HepG2 (cell line): ENCODE measurements around the gene CNEP1R1. TPM values are rescaled to one million over a fixed set of nuclear protein-coding genes. Genes with fewer than 3 reads are reported as not detected.

Source experiments
- ATAC-seq: fragments of 200-7000 bp; cut with Tn5 transposase; 3 replicates; pipeline ENCODE4 v1.9.1; 2020; ENCODE audit warnings: mild to moderate bottlenecking, moderate library complexity
- BruUV-seq: library from RNA; stranded (reverse); fragments of 400-500 nt; replicated peaks from 2 replicates; lab custom pipeline; 2021; lab: Mats Ljungman, UMichigan
- CTCF ChIA-PET: fragments of 300-600 bp; formaldehyde crosslinking; extraction: SDS; loops from one replicate; lab custom pipeline; 2021; ENCODE audit warnings: low total read pairs, inconsistent platforms, low intra/inter-chr PET ratio; lab: Yijun Ruan, JAX
- POLR2A ChIA-PET: fragments of 350-600 bp; sonication (Branson Sonifier 250); formaldehyde crosslinking; loops from one replicate; lab custom pipeline; 2020; ENCODE audit warnings: antibody characterized with exemption, inconsistent platforms; lab: Yijun Ruan, JAX
- DNase-seq: peaks from one replicate; pipeline ENCODE4 v3.0.0-alpha.2; 2015; ENCODE audit warnings: low spot score
- FAIRE-seq: peaks from 3 replicates; lab custom pipeline; 2011; peaks lifted over from hg19 to GRCh38; lab: Jason Lieb, UNC
- H2AFZ ChIP-seq: one replicate; pipeline ENCODE4 v1.6.1; 2011; ENCODE audit warnings: low read length, inconsistent platforms
- H3K27ac ChIP-seq: fragments of 300-600 bp; 3 replicates; pipeline ENCODE4 v1.8.0; 2011; ENCODE audit warnings: mixed run types, mild to moderate bottlenecking, mixed read lengths, low read length, inconsistent platforms; ENCODE audit not compliant: insufficient read depth; ENCODE audit errors: extremely low read length
- H3K27me3 ChIP-seq, 2 experiments: fragments of 200-600 bp in 1 of 2; 2 replicates in 1 of 2; 3 replicates in 1 of 2; pipeline versions ENCODE4 v1.6.0 to v1.8.0; 2011; ENCODE audit warnings: low read length in 2 of 2, mild to moderate bottlenecking in 2 of 2, moderate library complexity in 2 of 2, inconsistent platforms in 1 of 2; ENCODE audit not compliant: insufficient read depth in 2 of 2, control insufficient read depth in 1 of 2
- H3K36me3 ChIP-seq, 2 experiments: fragments of 200-600 bp in 1 of 2; replicated peaks in 1 of 2; 2 replicates in 1 of 2; 3 replicates in 1 of 2; pipeline versions ENCODE4 v1.5.1 to v1.8.0; 2011; ENCODE audit warnings: low read length in 2 of 2, inconsistent platforms in 1 of 2; ENCODE audit not compliant: insufficient read depth in 2 of 2, control insufficient read depth in 1 of 2
- H3K4me1 ChIP-seq: 2 replicates; pipeline ENCODE4 v1.5.1; 2012; ENCODE audit warnings: low read length, inconsistent platforms; ENCODE audit not compliant: insufficient read depth
- H3K4me2 ChIP-seq: 2 replicates; pipeline ENCODE4 v1.6.0; 2011; ENCODE audit warnings: low read depth, low read length, inconsistent platforms
- H3K4me3 ChIP-seq, 3 experiments: fragments of 200-600 bp in 1 of 3; sonication (generic), shearing (Covaris generic) in 1 of 3; replicated peaks in 1 of 3; 2 replicates each; pipeline ENCODE4 v1.5.1; 2011 to 2016; ENCODE audit warnings: low read length in 3 of 3, inconsistent platforms in 2 of 3, low read depth in 2 of 3, mild to moderate bottlenecking in 2 of 3, control low read depth in 1 of 3, mixed read lengths in 1 of 3; ENCODE audit not compliant: insufficient read depth in 1 of 3
- H3K79me2 ChIP-seq: one replicate; pipeline ENCODE4 v1.6.1; 2011; ENCODE audit warnings: low read length, inconsistent platforms; ENCODE audit not compliant: insufficient read depth
- H3K9ac ChIP-seq: 2 replicates; pipeline ENCODE4 v1.6.0; 2011; ENCODE audit warnings: mild to moderate bottlenecking, low read depth, low read length, inconsistent platforms; ENCODE audit not compliant: insufficient read depth
- H3K9me3 ChIP-seq: 2 replicates; pipeline ENCODE4 v1.5.1; 2012; ENCODE audit warnings: mild to moderate bottlenecking, low read length
- H4K20me1 ChIP-seq: 2 replicates; pipeline ENCODE4 v1.6.0; 2011; ENCODE audit warnings: inconsistent platforms, mild to moderate bottlenecking, low read length, moderate library complexity; ENCODE audit not compliant: insufficient read depth
- CEBPB ChIP-seq: IDR thresholded peaks from 2 replicates; pipeline ENCODE4 v1.6.1; 2011; ENCODE audit warnings: low read depth, low read length, improper control_type of control experiment, borderline replicate concordance
- CEBPG ChIP-seq: IDR thresholded peaks from 2 replicates; pipeline ENCODE4 v1.6.1; 2016
- JDP2 ChIP-seq: sonication (generic); formaldehyde crosslinking; IDR thresholded peaks from 2 replicates; pipeline ENCODE4 v1.8.1; 2022; ENCODE audit warnings: missing genetic modification reagents, borderline replicate concordance
- POLR2G ChIP-seq: fragments of 200-400 bp; formaldehyde crosslinking; IDR thresholded peaks from 2 replicates; pipeline ENCODE4 v1.6.1; 2018; ENCODE audit warnings: mild to moderate bottlenecking, low read depth, low read length, moderate library complexity
- RCOR2 ChIP-seq: IDR thresholded peaks from 2 replicates; pipeline ENCODE4 v1.6.1; 2016; ENCODE audit warnings: missing biosample characterization, missing genetic modification reagents
- SALL2 ChIP-seq: sonication (generic); formaldehyde crosslinking; IDR thresholded peaks from 2 replicates; pipeline ENCODE4 v1.8.1; 2023; ENCODE audit warnings: mild to moderate bottlenecking, missing genetic modification reagents, inconsistent platforms
- SAP130 ChIP-seq: IDR thresholded peaks from 2 replicates; pipeline ENCODE4 v1.6.1; 2016; ENCODE audit warnings: low read depth
- SMC3 ChIP-seq: IDR thresholded peaks from 2 replicates; pipeline ENCODE4 v1.6.1; 2011; ENCODE audit warnings: low read length, improper control_type of control experiment
- ZMYM3 ChIP-seq: sonication (generic); formaldehyde crosslinking; IDR thresholded peaks from 2 replicates; pipeline ENCODE4 v1.5.1; 2020; ENCODE audit warnings: mild to moderate bottlenecking, missing genetic modification reagents
- ZNF12 ChIP-seq: sonication (generic); formaldehyde crosslinking; IDR thresholded peaks from 2 replicates; pipeline ENCODE4 v1.5.0; 2020; ENCODE audit warnings: missing genetic modification reagents
- ZNF235 ChIP-seq: sonication (generic); formaldehyde crosslinking; IDR thresholded peaks from 2 replicates; pipeline ENCODE4 v1.8.1; 2023; ENCODE audit warnings: mild to moderate bottlenecking, missing genetic modification reagents, borderline replicate concordance
- ZNF768 ChIP-seq: sonication (generic); formaldehyde crosslinking; IDR thresholded peaks from 2 replicates; pipeline ENCODE4 v1.4.0; 2020; ENCODE audit warnings: missing genetic modification reagents
- WGBS: methylation state at CpG from one replicate; pipeline ENCODE4 v1.1.6; 2017; ENCODE audit warnings: low lambda C conversion rate; 5-methylcytosine and 5-hydroxymethylcytosine counted together
- in situ Hi-C: cut with HindIII; loops from 2 replicates; pipeline ENCODE4 v1.10.0; 2017; ENCODE audit warnings: low pct_unique_long_range_greater_than_20kb; ENCODE audit not compliant: extremely low pct_ligation_motif_present
- intact Hi-C: fragments of 100-400 bp; cut with micrococcal nuclease; formaldehyde crosslinking; loops from one replicate; pipeline ENCODE4 v1.10.0; 2022; ENCODE audit not compliant: unreplicated experiment
- polyA plus RNA-seq, 8 experiments: library from polyadenylated mRNA; depleted of rRNA in 3 of 8; stranded (reverse) in 7 of 8; unstranded in 1 of 8; fragments of >200 nt; fragmentation: Illumina TruSeq in 4 of 8; extraction: Trizol in 4 of 8; gene quantifications; 2 replicates each; pipeline versions ENCODE4 v1.2.1 to v1.2.3, GENCODE V29; 2011 to 2016; ENCODE audit warnings: low read depth in 4 of 8, missing spikeins in 1 of 8, mixed read lengths in 1 of 8; ENCODE audit not compliant: insufficient read depth in 1 of 8
- total RNA-seq, 5 experiments: library from RNA; depleted of rRNA; stranded (reverse); fragments of >200 nt; fragmentation: Illumina TruSeq; extraction: Trizol; gene quantifications; 2 replicates each; pipeline ENCODE4 v1.2.3, GENCODE V29; 2016; ENCODE audit warnings: low read depth in 1 of 5
- TF ChIP-seq, protein P1 (sequence below): sonication (generic); formaldehyde crosslinking; IDR thresholded peaks from 2 replicates; pipeline ENCODE4 v1.8.1; 2022; ENCODE audit warnings: mild to moderate bottlenecking, missing genetic modification reagents
- TF ChIP-seq, protein P2 (sequence below): IDR thresholded peaks from 2 replicates; pipeline ENCODE4 v1.6.1; 2016; ENCODE audit warnings: missing compliant biosample characterization, missing genetic modification reagents, borderline replicate concordance

The CNEP1R1 gene
- total and polyA plus RNA-seq, 2 of the 13 experiments (the other 11 are each of a cell fraction or from before 2014, with no cell fraction given), result 23.6 to 26.8 TPM

DNA sequence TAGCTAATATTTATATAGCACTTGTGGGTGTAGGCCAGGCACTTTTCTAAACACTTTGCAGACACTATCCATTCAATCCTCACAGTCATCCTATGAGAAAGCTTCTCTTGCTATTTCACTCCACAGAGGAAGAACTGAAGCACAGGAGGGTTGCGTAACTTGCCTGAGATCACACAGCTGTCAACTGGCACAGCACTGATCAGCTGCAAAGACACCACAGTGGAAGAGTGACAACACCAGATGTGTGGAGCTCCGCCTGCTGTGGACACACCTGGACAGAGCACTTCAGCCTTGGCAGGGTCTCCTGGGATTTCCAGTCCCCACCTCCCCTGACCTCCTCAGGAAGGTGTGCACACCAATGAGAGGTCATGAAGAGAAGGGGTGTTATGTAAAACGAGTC is 13.3 kb upstream of the CNEP1R1 start:
- intact Hi-C loops (no loop called here), in situ Hi-C loops (no loop called here)
- DNase-seq, result no peak
- BruUV-seq, result no TSS peak
- Histone ChIP-seq H3K9ac (no peak overlapping the region), H4K20me1 (no peaks in the 10 kb centered on the region), H3K4me3 (no peak overlapping the region), H3K36me3 (no peaks in the 10 kb centered on the region), H3K27ac (no peak overlapping the region), H2AFZ (no peak overlapping the region), H3K27me3 (0 out of 5 replicates have a peak, but pooled peaks cover 0 to 3% of the 10 kb centered on the region in 2 experiments), H3K4me1 (peaks cover 29% of the 10 kb centered on the region), H3K79me2 (no peaks in the 10 kb centered on the region), H3K9me3 (no peaks in the 10 kb centered on the region), H3K4me2 (no peak overlapping the region)
- no peak for ATAC-seq
- WGBS, result 33% methylated on average over 3 of the region's 3 CpGs
- CTCF ChIA-PET, result no interaction called here
- FAIRE-seq, result no peak
- POLR2A ChIA-PET, result no interaction called here
- TF ChIP-seq, protein P1, sequence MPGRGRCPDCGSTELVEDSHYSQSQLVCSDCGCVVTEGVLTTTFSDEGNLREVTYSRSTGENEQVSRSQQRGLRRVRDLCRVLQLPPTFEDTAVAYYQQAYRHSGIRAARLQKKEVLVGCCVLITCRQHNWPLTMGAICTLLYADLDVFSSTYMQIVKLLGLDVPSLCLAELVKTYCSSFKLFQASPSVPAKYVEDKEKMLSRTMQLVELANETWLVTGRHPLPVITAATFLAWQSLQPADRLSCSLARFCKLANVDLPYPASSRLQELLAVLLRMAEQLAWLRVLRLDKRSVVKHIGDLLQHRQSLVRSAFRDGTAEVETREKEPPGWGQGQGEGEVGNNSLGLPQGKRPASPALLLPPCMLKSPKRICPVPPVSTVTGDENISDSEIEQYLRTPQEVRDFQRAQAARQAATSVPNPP (CRISPR knock-in tag), result no peak
- TF ChIP-seq SMC3 (peak; percentile 1; the same call in 1 of the 2 replicates), CEBPB (peak; percentile 94), CEBPG (CRISPR knock-in tag) (peak; percentile 81), ZMYM3 (0 out of 2 replicates have a peak, but pooled peaks have one; percentile 39), ZNF12 (CRISPR knock-in tag) (peak; percentile 41; the same call in 1 of the 2 replicates), POLR2G (no peak), ZNF768 (CRISPR knock-in tag) (peak; percentile 96), JDP2 (CRISPR knock-in tag) (no peak)

DNA sequence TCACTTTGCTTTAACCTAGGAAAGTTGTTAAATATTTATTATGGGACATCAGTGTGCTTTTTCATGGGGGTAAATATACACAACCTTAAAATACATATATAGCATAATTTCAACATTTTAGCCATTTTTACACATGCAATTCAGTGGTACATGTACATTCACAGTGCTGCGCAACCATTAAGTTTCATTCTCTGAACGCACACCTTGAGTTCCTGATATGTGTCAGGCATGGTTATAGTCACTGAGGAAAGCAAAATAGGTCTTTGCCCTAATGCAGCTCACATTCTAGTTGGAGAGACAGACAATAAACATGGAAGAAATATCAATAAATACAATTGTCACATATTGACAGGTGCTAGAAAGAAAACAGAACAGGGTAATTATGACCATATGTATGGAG is 12.8 kb upstream of the CNEP1R1 start:
- no peak overlapping the region for H3K4me3 ChIP-seq
- no peaks in the 10 kb centered on the region for H3K36me3 ChIP-seq
- no peaks in the 10 kb centered on the region for H3K9me3 ChIP-seq
- FAIRE-seq, result no peak
- no TSS peak for BruUV-seq
- in situ Hi-C loops (no loop called here), intact Hi-C loops (no loop called here)
- no peak for ATAC-seq
- peaks cover 29% of the 10 kb centered on the region for H3K4me1 ChIP-seq
- TF ChIP-seq RCOR2 (CRISPR knock-in tag), result no peak
- TF ChIP-seq SALL2, result no peak
- TF ChIP-seq SAP130 (CRISPR knock-in tag), result no peak
- TF ChIP-seq ZNF235 (CRISPR knock-in tag), result no peak
- TF ChIP-seq, protein P2, sequence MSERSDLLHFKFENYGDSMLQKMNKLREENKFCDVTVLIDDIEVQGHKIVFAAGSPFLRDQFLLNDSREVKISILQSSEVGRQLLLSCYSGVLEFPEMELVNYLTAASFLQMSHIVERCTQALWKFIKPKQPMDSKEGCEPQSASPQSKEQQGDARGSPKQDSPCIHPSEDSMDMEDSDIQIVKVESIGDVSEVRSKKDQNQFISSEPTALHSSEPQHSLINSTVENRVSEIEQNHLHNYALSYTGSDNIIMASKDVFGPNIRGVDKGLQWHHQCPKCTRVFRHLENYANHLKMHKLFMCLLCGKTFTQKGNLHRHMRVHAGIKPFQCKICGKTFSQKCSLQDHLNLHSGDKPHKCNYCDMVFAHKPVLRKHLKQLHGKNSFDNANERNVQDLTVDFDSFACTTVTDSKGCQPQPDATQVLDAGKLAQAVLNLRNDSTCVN (CRISPR knock-in tag), result no peak
- 91% methylated on average over 2 of the region's 2 CpGs for WGBS
- POLR2A ChIA-PET, result no interaction called here
- 0 out of 5 replicates have a peak, but pooled peaks cover 0 to 3% of the 10 kb centered on the region in 2 experiments for H3K27me3 ChIP-seq
- CTCF ChIA-PET, result no interaction called here
- DNase-seq, result no peak
- H3K79me2 ChIP-seq, result no peaks in the 10 kb centered on the region
- no peak overlapping the region for H2AFZ ChIP-seq
- H4K20me1 ChIP-seq, result no peaks in the 10 kb centered on the region
- no peak overlapping the region for H3K27ac ChIP-seq
- no peak overlapping the region for H3K4me2 ChIP-seq
- no peak overlapping the region for H3K9ac ChIP-seq
